ENCODE results near the gene KCTD10.
A peak's percentile ranks its signal among the peaks of the same experiment; 100 is the strongest.
"Not testable (repeated sequence)": the region's sequence is repeated elsewhere in the genome, so short reads cannot be mapped to it uniquely, and the experiment has no call there.

The KCTD10 gene

GRCh38 chr12:109448707-109449390 lies 28.3 kb downstream of the KCTD10 start:
- no peak for DNase-seq (ENCODE audit: low read depth)

GRCh38 chr12:109448272-109448671 lies 28.8 kb downstream of the KCTD10 start:
- no peak for DNase-seq (ENCODE audit: low read depth)

GRCh38 chr12:109447482-109447881 lies 29.6 kb downstream of the KCTD10 start:
- DNase-seq (ENCODE audit: low read depth) = no peak

- no peak for DNase-seq (ENCODE audit: low read depth)
Measured at GRCh38 chr12:109446869-109447268, 30.2 kb downstream of the KCTD10 start.

GRCh38 chr12:109445191-109445609 lies 31.9 kb downstream of the KCTD10 start:
- no peak for DNase-seq (ENCODE audit: low read depth)

- no peak for DNase-seq (ENCODE audit: low read depth)
Measured at GRCh38 chr12:109444259-109444658, 32.8 kb downstream of the KCTD10 start.

- no peak for DNase-seq (ENCODE audit: low read depth)
Measured at GRCh38 chr12:109443794-109444193, 33.3 kb downstream of the KCTD10 start.

GRCh38 chr12:109440851-109441490 lies 36.1 kb downstream of the KCTD10 start:
- DNase-seq (ENCODE audit: low read depth) = no peak

- not testable (repeated sequence) for DNase-seq (ENCODE audit: low read depth)
Measured at GRCh38 chr12:109439951-109440350, 37.1 kb downstream of the KCTD10 start.

GRCh38 chr12:109439181-109439580 lies 37.9 kb downstream of the KCTD10 start:
- no peak for DNase-seq (ENCODE audit: low read depth)

- DNase-seq (ENCODE audit: low read depth) = no peak
Measured at GRCh38 chr12:109436188-109436560, 40.9 kb downstream of the KCTD10 start.

- DNase-seq (ENCODE audit: low read depth) = no peak
Measured at GRCh38 chr12:109435428-109436187, 41.5 kb downstream of the KCTD10 start.

- no peak for DNase-seq (ENCODE audit: low read depth)
Measured at GRCh38 chr12:109434582-109434981, 42.5 kb downstream of the KCTD10 start.

- DNase-seq (ENCODE audit: low read depth) = no peak
Measured at GRCh38 chr12:109433618-109434017, 43.5 kb downstream of the KCTD10 start.

GRCh38 chr12:109432842-109433304 lies 44.2 kb downstream of the KCTD10 start:
- DNase-seq (ENCODE audit: low read depth) = peak; percentile 67

- no peak for DNase-seq (ENCODE audit: low read depth)
Measured at GRCh38 chr12:109432431-109432830, 44.7 kb downstream of the KCTD10 start.

GRCh38 chr12:109430244-109430643 lies 46.9 kb downstream of the KCTD10 start:
- DNase-seq (ENCODE audit: low read depth) = no peak

GRCh38 chr12:109428804-109429203 lies 48.3 kb downstream of the KCTD10 start:
- DNase-seq (ENCODE audit: low read depth) = not testable (repeated sequence)

GRCh38 chr12:109428037-109428629 lies 49.0 kb downstream of the KCTD10 start:
- peak; percentile 64 for DNase-seq (ENCODE audit: low read depth)

GRCh38 chr12:109423392-109423791 lies 53.7 kb downstream of the KCTD10 start:
- no peak for DNase-seq (ENCODE audit: low read depth)

- DNase-seq (ENCODE audit: low read depth) = no peak
Measured at GRCh38 chr12:109422251-109422650, 54.8 kb downstream of the KCTD10 start.

GRCh38 chr12:109421355-109422087 lies 55.6 kb downstream of the KCTD10 start:
- DNase-seq (ENCODE audit: low read depth) = no peak

All from CMK (cell line).